Hematopoietic multipotent progenitor cell (in vitro differentiated cells): ENCODE data around the gene PNMA8B. TPM values are rescaled to one million over a fixed set of nuclear protein-coding genes. Genes with fewer than 3 reads are reported as not detected.
"Not testable (repeated sequence)": the region's sequence is repeated elsewhere in the genome, so short reads cannot be mapped to it uniquely, and the experiment has no call there.

Experiments
- DNase-seq, 3 donors: peaks; one replicate each; pipeline ENCODE4 v3.0.0-alpha.2; 2011 to 2015; ENCODE audit warnings: low read depth in 2 of 3, low spot score in 2 of 3
- total RNA-seq: library from RNA; depleted of rRNA; stranded (reverse); fragments of >200 nt; gene quantifications from one replicate; pipeline ENCODE4 v1.2.3, GENCODE V29; 2012

PNMA8B gene
- total RNA-seq, 1 donor: 0.81 TPM

DNA sequence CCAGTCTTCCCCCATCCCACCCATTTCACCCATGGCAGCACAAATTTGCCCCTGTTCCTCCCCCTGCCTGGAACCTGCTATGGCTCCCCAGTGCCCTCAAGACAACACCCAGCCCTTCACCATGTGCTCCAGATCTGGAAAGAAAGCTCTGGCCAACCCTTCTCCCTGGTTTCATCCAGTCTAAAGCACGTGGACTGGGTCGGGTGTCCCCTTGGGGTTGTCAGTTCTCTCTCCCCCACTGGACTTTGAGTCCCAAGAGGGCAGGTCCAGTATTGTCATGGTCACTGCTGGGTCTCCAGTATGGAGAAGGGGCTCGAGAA, 19.6 kb upstream of the PNMA8B start:
- no peak for DNase-seq

DNA sequence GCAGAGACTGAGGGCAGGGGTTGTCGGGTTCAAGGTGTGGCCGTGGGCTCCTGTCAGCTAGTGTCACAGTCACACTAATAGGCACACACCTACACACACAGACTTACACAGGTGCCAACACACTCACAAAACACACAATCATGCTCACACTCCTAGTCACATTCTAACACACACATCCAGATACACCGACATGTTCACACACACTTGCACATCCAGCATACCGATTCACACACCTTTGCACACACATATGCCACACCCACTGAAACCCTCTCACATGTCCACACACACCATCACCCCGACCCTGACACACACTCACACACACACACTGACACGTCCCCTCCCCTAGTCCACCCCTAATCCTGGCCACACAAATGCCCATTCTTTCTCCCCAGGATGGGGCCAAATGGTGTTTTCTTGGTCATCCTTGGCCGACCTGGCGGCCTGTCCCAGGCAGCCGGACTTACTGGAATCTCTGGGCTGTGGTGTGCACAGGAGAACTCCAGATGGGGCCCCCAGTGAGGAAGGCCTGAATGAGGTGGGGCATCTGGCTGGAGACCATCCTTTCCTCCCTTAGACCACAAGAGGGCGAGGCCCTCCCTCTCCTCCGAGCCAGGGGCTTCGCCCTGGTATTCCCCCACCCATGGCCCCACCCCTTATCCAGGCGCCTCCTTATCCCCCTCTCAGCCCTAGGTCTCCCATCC, 19.1 kb upstream of the PNMA8B start:
- DNase-seq: no peak

DNA sequence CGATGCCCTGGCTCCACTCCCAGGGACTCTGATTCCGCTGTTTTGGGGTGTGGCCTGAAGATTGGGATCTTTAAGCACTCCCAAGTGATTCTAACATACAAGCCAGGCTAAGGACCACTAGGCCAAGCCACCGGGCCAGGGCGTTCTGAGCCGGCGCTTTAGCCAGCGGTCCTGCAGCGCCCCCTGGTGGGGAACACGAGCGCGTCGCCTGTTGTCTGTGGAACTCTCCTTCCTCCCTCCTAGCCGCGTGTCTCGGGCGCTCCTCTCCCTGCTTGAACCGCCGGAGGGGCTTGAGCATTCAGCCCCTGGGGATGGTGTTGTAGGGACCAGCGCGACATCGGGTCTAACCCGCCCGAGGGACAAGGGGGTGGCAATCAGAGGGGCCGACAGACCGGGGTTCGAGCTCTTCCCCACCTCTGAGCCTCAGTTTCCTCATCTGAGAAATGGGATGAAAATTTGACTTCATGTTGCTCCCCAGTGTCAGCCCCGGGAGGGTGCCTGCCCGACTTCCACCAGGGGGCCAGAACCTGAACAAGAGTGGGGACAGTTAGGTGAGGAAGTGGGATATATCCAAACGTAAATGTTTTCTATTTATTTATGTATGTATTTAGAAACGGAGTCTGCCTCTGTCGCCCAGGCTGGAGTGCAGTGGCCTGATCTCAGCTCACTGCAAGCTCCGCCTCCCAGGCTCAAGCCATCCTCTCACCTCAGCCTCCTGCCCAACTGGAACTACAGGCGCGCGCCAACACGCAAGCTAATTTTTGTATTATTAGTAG, 18.0 kb upstream of the PNMA8B start:
- DNase-seq: peak in 2 of 3 donors; percentile 64 to 83

DNA sequence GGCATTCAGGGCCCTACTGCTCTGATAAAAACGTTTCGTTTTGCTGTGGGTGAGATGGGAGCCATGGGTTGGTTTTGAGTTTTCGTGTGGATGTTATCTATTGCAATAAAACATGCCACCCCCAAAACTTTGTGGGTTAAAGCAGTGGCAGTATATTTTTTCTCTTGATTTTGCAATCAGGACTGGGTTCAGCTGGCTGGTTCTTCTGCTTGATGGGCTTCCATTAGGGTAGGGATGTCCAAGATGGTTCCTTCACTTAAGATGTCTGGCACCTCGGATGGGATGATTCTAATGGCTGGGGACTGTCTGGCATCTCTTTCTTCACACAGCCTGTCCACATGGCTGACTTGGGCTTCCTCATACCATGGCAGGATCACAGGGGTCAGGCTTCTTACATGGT, 15.6 kb upstream of the PNMA8B start:
- DNase-seq: no peak

DNA sequence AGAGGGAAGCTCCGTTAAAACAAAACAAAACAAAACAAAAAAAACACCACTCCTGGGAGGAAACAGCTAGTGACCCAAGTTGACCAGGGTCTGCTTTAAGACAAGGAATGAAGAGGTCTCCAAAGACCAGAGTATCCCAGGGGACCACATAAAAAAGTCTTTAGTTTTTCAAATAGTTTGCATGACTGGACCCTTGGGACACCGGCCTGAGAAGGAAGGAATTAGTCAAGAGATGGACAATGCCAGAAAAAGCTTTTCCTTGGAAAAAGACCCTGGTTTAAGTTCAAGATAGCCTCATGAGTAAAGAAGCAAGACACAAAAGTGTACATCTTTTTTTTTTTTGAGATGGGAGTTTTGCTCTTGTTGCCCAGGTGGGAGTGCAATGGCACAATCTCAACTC, 12.5 kb upstream of the PNMA8B start:
- DNase-seq: no peak

DNA sequence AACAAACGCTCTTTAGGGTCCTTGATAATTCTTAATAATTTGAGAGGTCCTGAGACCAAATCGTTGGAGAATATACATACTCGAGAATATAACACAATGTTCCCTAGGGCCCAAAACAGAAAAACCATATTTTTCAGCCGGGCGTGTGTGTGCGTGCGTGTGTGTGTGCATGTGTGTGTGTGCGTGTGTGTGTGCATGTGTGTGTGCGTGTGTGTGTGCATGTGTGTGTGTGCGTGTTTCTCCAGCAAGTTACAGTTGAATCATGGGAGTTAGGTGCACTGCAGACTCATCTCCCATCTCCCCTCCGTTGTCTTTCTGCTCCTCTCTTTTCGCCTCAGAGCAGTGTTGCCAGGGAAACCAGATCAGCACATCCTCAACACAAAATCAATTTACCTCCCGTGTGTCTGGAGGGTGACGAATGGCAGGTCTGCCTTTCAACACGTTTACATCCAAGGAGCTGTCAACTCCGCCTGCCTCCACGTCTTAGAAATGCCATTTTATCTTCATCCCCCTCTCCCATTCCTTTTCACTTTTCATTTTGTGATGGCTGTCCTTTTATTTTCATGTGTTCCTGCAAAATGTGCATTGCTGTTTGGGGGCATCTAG, 8.3 kb upstream of the PNMA8B start:
- DNase-seq: no peak

DNA sequence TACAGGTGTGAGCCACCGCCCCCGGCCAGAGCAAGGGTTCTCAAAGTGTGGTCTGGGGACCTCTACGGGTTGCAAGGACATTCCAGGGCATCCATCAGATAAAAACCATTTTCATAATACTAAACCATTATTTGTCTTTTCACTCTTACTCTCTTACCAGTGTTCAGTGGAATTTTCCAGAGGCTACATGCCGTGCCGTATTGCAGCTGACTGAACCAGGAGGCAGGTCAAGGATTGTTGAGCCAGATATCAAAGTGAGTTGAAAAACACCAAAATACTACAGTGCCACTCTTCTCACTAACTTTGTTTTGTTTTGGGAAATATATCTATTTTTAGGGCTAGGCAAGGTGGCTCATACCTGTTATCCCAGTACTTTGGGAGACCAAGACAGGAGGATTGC, 7.2 kb upstream of the PNMA8B start:
- no peak for DNase-seq

DNA sequence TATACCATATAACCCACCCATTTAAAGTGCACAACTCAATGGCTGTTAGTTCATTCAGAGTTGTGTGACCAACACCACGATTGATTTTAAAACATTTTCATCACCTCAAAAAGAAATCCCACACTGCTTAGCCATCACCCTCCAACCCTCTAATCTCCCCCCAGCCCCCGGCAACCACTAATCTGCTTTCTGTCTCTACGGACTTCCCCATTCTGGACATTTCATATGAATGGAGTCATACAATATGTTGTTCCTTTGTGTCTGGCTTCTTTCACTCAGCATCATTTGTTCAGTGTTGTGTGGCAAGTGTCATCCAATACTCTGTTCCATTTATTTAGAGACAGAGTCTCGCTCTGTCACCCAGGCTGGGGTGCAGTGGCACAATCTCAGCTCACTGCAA, 4.0 kb upstream of the PNMA8B start:
- no peak for DNase-seq

DNA sequence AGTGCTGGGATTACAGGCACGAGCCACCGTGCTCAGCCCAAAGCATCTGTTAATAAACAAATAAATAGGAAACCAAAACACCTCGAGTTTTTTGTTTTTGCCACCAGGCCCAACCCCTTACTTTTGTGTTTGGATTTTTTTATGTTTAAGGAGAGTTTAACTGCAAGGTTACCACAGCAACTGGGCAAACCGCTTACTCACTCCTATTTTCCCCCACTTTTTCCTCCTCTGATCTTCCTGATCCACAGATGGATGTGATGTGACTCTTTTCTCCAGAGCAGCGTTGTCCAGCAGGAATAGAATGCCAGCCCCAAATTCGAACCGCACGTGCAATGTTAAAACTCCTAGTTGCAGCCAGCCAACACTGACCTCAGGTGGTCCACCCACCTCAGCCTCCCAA, 2.1 kb upstream of the PNMA8B start:
- no peak for DNase-seq

DNA sequence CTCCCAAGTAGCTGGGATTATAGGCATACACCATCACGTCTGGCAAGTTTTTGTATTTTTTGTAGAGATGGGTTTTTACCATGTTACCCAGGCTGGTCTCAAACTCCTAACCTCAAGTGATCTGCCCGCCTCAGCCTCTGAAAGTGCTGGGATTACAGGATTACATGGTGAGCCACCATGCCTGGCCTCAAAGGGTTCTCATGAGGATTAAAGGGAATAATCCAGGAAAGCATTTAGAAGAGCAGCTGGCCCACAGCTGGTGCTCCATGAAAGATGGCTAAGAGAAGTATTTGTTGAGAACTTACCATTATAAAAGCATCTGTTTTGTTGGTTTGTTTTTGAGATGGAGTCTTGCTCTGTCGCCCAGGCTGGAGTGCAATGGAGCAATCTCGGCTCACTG, 1.2 kb upstream of the PNMA8B start:
- DNase-seq: not testable (repeated sequence)

DNA sequence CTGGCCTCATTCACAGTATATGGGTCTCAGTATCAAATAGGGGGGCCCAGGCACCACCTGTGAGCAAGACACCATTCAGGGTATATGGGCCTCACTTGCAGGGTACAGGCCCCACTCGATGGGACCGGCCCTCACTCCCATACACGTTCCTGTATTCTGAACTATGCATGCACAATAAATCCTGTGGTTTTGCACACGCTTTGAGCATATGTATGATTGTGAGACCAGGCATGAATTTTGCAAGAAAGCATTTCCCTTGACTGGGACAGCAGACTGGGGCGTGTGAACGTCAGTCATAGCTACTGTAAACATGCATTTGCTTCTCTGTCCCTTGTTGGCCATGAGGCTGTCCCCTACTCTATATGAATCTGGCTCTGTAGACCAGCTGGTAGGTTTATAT, 637 bp upstream of the PNMA8B start:
- DNase-seq: no peak

DNA sequence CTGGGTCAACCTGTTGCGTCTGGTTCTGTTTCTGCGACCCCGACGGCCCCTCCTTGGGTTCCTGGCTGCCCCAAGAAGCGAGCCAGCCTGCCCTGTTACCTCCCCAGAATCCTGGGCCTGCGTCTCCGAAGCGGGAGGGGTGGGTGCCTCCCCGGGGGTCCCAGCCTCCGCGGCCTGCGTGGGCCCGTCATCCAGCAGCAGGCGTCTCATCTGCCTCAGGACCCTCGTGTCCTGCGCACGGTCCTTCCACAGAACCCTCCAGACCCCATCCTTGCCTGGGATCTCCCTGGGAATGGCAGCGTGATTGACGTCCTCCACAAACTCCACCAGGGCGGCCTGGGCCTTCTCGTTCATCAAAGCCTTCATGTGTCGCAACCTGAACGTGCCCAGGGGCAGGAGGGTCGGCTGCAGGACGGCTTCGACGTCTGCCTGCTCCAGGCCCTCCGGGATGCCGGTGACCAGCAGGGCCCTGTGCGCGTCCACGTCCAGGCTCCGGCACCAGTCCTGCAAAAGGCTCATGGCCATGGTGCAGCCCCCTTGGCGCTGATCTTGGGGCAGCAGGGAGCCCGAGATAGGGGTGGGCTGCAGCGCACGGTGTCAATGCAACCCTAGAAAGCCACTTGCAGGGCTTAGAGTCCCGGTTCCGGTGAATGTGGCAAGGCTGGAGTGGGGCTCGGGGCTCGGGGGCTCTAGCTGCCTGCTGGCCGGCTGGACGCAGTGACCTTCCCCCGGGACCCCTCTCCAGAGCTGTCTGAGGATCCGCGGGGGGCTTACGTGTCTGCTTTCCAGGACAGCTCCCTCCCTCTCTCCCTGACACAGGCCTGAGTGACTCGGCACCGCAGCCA, 504 bp downstream of the PNMA8B start:
- no peak for DNase-seq

DNA sequence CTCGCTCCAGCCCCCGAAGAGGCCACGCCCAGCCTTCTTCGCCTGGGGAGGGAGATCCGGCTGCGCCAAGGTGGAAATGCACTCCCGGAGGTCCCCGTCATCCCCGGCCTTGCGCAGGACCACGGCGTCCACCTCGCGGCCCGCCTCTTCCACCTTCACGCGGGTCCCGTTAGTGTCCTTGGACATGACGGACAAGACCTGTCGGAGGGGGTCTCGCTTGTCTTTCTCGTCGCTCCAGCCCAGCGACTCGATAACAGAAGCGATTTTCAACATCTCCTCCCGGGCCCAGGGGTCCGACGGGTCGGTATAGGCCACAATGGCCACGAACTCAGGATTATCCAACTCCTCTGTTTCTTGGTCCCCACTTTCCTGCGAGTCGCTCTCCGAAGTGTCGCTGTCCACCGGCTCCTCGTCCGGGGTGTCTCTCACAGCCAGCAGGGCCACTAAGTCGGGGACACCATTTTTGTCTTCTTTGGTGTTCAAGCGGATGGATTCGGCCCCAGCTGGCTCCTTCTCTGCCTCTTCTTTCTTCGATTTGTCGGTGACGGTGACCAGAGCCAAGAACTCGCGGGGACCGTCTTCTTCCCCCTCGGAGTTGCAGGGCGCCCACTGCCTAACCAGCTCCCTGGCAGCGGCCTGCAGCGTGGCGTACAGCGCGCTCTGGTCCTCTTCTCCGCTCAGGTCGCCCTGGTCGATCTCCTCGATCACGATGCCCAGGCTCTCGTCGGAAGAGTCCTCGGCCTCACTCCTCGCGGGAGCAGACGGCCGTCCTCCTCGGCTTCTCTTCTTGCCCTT, 1.3 kb downstream of the PNMA8B start:
- DNase-seq: no peak

DNA sequence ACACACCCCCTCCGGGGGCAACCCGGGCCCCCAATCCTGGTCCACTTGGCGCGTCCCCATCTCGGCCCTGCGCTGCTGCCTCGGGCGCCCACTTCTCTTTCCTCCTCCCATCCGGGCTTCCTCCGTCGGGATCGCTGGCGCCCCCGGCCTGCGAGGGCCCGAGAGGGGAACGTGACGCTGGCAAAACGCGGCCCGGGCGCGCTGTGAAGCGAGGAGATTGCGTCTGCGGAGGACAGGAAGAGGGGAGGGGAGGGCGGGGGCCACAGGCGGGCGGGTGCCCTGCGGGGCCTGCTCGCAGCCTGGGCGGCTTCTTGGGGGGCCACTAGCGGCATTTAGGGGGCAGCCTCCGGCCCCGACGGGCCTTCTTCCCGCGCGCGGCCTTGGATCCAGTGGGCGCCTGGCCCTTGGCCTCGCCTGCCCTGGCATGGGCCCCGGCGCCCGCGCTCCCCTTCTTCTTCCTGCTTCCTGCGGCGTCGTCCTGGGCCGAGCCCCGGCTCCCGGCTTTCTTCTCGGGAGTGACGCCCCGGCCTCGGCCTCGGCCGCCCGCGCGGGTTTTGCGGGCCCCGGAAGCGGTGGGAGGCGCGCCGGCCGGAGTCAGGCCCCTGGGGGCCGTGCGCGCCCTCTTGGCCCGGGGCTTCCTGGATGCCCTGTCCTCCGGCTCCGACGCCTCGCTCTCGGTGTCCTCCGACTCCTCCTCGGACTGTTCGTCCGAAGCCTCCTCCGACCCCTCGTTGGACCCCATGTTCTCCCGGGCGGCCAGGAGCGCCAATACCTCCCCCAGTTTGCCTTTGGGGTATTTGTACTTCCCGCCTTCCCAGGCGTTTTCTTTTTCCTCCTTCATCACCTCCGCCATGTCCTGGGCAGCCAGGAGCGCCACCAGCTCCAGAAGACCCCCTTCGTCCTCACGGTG, 2.2 kb downstream of the PNMA8B start:
- no peak for DNase-seq

DNA sequence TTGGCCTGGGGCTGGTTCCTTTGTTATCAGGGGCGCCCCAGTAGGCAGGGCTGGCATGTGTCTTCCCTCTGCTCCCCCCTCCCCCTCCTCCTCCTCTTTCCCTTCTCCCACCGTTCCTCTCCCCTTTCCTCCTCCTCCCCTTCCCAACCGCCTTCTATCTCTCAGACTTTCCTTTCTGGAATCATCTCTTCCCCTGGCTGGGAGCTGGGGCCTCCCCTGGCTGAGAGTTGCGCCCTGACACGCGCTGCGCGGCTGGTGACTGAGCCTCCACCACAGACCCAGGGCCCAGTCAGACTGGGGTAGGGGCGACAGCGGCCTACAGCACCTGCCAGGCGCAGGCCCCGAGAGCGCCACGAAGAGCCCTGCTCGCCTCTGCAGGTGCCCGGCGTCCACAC, 2.8 kb downstream of the PNMA8B start:
- DNase-seq: no peak

DNA sequence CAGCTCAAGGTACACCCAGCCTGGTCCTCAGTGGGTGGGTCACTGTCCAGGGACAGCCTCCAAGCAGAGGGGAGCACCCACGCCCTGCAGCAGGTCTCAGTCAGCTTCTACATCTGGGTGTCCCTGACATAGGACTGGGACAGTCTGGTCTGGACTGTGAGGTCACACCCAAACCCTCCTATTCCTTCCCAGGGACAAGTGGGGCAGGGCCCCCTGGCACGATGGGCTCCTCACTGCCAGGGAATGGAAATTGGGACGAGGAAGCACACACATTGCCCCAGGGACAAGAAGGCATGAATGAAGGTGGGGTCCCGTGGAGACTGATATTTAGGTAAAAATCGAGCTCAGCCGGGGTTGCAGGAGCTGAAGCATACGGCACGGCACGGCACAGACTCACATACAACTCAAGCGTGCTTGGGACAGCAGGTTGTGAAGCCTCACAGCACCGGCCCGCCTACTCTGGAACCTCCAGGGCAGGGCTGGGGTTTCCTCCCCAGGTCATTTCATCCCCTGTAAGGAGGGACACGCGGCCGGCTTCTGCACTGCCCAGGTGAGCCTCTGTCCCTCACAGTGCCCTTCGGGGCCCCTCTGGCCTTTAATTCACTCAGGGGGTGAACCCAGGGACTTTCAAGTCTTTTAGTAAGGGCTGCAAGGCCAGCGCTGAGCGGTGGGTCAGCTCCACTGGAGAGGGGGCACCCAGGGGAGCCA, 3.5 kb downstream of the PNMA8B start:
- DNase-seq: no peak

DNA sequence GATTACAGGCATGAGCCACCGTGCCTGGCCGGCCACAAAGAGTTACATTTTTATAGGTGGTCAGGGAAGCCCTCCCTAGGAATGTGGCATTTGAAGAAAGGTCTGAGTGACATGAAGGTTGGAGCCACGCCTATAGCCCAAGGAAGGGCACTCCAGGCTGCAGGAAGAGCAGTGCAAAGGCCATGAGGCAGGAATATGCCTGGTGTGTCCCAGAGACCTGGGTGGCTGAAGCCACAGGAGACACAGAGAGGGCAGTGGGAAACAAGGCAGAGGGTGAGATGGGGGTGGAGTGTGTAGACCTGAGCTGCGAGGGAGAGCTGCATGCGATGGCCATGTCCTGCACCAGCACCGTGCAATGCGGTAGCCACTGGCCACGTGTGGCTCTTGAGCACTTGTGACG, 4.9 kb downstream of the PNMA8B start:
- DNase-seq: no peak

DNA sequence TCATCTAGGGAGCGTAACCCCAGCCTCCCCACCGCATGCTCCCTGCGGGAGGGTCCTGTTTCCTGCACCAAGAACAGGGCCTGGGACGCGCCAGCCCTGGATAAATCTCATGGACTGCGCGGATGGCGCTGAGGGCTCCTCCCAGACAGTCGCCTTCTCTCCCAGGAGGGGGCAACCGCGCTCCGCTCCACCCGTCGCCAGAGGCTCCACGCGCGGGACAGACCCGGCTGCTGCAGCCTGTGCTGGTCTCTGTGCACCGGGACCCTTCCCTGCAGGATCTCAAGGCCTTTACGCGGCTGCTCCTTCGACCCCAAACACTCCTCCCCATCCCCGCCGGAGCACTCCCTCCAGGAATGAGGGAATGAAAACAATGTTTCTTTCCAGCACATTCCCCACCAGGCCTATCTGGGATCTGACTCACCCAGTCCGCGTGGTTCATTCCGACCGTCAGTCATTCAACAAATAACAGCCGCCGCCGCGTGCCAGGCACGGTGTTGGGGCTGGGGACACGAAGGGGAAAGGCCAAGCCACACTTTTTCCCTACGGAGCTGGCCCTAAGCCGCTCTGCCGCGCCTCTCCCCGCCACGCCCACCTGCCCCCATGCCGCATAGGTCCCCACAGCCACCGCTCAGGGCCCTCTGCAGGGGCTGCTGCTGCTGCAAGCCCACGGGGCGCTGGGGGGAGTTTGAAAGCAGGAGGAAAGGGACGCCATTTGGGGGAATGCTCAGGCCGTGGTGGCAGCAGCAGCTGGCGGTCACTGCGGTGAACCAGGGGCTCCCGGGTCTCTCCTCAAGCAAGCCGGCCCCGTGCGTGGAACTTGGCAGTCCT, 6.0 kb downstream of the PNMA8B start:
- DNase-seq: peak in 1 of 3 donors; percentile 35
